Measurements from ENCODE around the gene DNAH9. TPM values are rescaled to one million over a fixed set of nuclear protein-coding genes. Genes with fewer than 3 reads are reported as not detected.

Gene DNAH9
- polyA plus RNA-seq, 1 donor from 2014 or later: 2.0 TPM

GRCh38 chr17:11565591-11565990 is 32.7 kb upstream of the DNAH9 start:
- Histone ChIP-seq H3K9ac (ENCODE audit: low read length) (no peak overlapping the region), H4K20me1 (ENCODE audit: insufficient read depth) (no peaks in the 10 kb centered on the region), H3K36me3 (ENCODE audit: insufficient read depth, low read length) (no peaks in the 10 kb centered on the region), H3K27ac (ENCODE audit: low read length) (no peak overlapping the region), H3K9me3 (ENCODE audit: low read length) (no peaks in the 10 kb centered on the region), H3K27me3 (ENCODE audit: insufficient read depth, low read depth, low read length) (no peaks in the 10 kb centered on the region), H2AFZ (ENCODE audit: low read depth, low read length) (no peak overlapping the region), H3K4me3 (ENCODE audit: low read length) (no peak overlapping the region), H3K9me2 (ENCODE audit: insufficient read depth, low read length) (no peaks in the 10 kb centered on the region), H3K79me2 (replicated peaks; ENCODE audit: insufficient read depth, low read length) (no peaks in the 10 kb centered on the region), H3K4me2 (ENCODE audit: low read length) (no peak overlapping the region), H3F3A (ENCODE audit: insufficient read depth, low read length, poor library complexity, severe bottlenecking) (no peaks in the 10 kb centered on the region)
- TF ChIP-seq CTCF (IDR thresholded peaks at IDR 0.05; ENCODE audit: poor library complexity, severe bottlenecking): no peak
- no peak for TF ChIP-seq POLR2AphosphoS5 (IDR thresholded peaks at IDR 0.05)
- TF ChIP-seq MXI1 (conservative IDR thresholded peaks at IDR 0.05; ENCODE audit: poor library complexity, severe bottlenecking): no peak

GRCh38 chr17:11578998-11579397 is 19.3 kb upstream of the DNAH9 start:
- Histone ChIP-seq H3K4me3 (ENCODE audit: low read length) (no peak overlapping the region), H3K4me2 (ENCODE audit: low read length) (no peak overlapping the region), H3K9me2 (ENCODE audit: insufficient read depth, low read length) (no peaks in the 10 kb centered on the region), H3K36me3 (ENCODE audit: insufficient read depth, low read length) (no peaks in the 10 kb centered on the region), H4K20me1 (ENCODE audit: insufficient read depth) (no peaks in the 10 kb centered on the region), H3K9me3 (ENCODE audit: low read length) (no peaks in the 10 kb centered on the region), H3K27me3 (ENCODE audit: insufficient read depth, low read depth, low read length) (no peaks in the 10 kb centered on the region), H2AFZ (ENCODE audit: low read depth, low read length) (no peak overlapping the region), H3K9ac (ENCODE audit: low read length) (no peak overlapping the region), H3F3A (ENCODE audit: insufficient read depth, low read length, poor library complexity, severe bottlenecking) (no peaks in the 10 kb centered on the region), H3K79me2 (replicated peaks; ENCODE audit: insufficient read depth, low read length) (no peaks in the 10 kb centered on the region), H3K27ac (ENCODE audit: low read length) (no peak overlapping the region)
- TF ChIP-seq RAD21 (conservative IDR thresholded peaks at IDR 0.05) (no peak), TAF1 (IDR thresholded peaks at IDR 0.05; ENCODE audit: low read depth) (no peak), MXI1 (conservative IDR thresholded peaks at IDR 0.05; ENCODE audit: poor library complexity, severe bottlenecking) (no peak), POLR2AphosphoS5 (IDR thresholded peaks at IDR 0.05) (no peak), SMC3 (conservative IDR thresholded peaks at IDR 0.05; ENCODE audit: poor library complexity) (no peak), EZH2 (IDR thresholded peaks at IDR 0.05; ENCODE audit: borderline replicate concordance, insufficient read depth, low read length, poor library complexity, severe bottlenecking) (no peak), CTCF (IDR thresholded peaks at IDR 0.05; ENCODE audit: poor library complexity, severe bottlenecking) (no peak), REST (IDR thresholded peaks at IDR 0.05; ENCODE audit: borderline replicate concordance) (no peak)

All from neural cell (in vitro differentiated cells).